ENCODE measurements around the gene BANP.

DNA sequence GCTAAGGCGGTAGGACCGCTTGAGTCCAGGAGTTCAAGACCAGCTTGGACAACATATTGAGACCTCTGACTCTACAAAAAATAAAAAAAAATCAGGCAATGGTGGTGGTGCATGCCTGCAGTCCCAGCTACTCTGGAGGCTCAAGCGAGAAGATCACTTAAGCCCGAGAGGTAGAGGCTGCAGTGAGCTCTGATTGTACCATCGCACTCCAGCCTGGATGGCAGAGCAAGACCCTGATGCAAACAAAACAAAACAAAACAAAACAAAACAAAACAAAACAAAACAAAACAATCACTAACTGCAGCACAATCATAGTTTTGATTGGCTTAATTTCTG lies 2.5 kb upstream of the BANP start:
- TF ChIP-seq, protein P1, sequence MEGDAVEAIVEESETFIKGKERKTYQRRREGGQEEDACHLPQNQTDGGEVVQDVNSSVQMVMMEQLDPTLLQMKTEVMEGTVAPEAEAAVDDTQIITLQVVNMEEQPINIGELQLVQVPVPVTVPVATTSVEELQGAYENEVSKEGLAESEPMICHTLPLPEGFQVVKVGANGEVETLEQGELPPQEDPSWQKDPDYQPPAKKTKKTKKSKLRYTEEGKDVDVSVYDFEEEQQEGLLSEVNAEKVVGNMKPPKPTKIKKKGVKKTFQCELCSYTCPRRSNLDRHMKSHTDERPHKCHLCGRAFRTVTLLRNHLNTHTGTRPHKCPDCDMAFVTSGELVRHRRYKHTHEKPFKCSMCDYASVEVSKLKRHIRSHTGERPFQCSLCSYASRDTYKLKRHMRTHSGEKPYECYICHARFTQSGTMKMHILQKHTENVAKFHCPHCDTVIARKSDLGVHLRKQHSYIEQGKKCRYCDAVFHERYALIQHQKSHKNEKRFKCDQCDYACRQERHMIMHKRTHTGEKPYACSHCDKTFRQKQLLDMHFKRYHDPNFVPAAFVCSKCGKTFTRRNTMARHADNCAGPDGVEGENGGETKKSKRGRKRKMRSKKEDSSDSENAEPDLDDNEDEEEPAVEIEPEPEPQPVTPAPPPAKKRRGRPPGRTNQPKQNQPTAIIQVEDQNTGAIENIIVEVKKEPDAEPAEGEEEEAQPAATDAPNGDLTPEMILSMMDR (conservative IDR thresholded peaks at IDR 0.05; ENCODE audit: low read length), result no peak
- no peak for TF ChIP-seq EZH2phosphoT487 (IDR thresholded peaks at IDR 0.05; ENCODE audit: borderline replicate concordance, low read depth, low read length)
